ENCODE data around the gene KIAA0319L. TPM values are rescaled to one million over a fixed set of nuclear protein-coding genes. Genes with fewer than 3 reads are reported as not detected.

The KIAA0319L gene
- 10 to 100 TPM; 74.0 to 84.4 TPM for total RNA-seq
- long read RNA-seq, full-length matches to known transcripts = 3 of 42 reads
- long read RNA-seq, partial matches to known transcripts = 22 of 42 reads
- long read RNA-seq, other reads (novel, unspliced or antisense) = 17 of 42 reads

DNA sequence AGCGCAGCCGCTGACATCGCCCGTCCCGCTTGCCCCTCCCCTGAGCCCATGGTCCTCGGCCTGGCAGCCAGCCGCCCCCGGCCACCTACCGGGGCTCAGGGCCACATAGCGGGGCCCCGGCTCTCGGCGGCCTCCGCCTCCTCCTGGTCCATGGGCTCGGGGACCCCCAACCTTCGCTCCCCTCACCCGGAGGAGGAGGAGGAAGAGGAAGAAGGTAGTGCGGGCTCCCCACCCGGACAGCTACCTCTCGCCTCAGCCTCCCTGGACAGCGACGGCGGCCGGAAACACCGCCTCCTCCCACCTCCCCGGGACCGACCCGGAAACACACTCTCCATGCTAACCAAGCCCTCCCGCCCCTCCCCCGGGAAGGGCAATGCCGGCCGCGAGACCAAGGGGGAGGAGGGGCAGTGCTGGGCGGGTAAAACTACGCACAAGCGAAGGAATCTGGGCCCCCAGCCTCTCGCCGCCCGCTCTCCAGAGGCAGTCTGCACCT, at the start of gene KIAA0319L:
Gene KIAA0319L, minus strand, starts transcription at position 286 of the 493 bp plus-strand sequence. CDS start 2,912 bp downstream, outside the sequence.
- intact Hi-C loops (cut with DNase I, micrococcal nuclease) = no loop called here
- peak; percentile 90 to 91 for DNase-seq

DNA sequence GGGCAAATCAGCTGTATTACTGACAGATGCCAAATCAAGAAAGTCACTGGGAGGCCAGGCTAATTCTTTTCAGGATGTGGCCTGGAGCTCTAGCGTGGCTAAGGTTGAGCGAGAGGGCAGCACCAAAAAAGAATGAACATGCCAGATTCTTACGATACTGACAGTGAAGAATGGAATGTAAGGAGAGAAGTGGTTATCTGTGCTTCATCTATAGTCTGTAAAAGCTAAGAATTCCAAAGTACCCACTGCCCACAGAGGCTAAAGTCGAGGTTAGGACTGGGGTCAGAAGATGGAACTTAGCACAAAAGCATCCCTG, 48.6 kb upstream of the KIAA0319L start:
- DNase-seq (no peak), ATAC-seq (no peak)
- intact Hi-C loops (cut with DNase I, micrococcal nuclease) = no loop called here

More for the DNA sequence above, at the start of gene KIAA0319L:
- peak; percentile 88 for ATAC-seq

DNA sequence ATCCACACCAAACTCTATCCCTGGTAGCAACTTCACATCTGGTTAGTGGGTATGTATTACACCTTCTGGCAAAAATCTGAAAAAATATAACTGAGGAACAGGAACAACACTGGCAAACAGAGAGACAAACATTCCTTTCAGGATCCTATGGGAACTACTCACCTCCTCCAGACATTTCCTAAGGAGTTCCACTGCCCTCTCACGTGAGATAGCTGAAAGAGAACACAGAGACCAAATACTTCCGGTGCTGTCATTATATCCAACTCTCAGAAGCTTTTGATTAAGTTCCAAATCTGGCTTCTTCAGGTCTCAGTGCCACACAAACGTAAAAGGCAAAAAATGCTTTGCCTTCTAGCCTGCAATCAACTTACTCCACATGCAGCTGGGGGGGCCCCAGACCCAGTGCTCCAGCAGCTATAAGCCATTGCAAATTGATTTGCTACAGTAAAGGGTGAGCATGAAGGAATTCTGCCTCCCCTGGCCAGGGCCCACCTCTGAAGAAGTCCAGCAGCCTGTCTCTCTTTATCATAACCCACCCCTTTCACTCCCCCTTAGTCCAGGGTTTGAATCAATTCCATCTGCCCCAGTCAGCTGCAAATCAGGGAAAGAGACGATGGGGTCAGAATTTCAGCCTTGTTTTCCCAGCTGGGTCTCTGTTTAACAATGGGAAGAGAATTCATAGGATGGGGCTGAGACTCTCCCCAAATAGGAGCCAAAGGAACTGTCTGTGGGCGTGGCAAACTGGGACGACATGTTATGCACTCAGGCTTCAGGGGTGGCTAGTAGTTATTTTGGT, 48.1 kb upstream of the KIAA0319L start:
- intact Hi-C loops (cut with DNase I, micrococcal nuclease) = no loop called here
- ATAC-seq = no peak

DNA sequence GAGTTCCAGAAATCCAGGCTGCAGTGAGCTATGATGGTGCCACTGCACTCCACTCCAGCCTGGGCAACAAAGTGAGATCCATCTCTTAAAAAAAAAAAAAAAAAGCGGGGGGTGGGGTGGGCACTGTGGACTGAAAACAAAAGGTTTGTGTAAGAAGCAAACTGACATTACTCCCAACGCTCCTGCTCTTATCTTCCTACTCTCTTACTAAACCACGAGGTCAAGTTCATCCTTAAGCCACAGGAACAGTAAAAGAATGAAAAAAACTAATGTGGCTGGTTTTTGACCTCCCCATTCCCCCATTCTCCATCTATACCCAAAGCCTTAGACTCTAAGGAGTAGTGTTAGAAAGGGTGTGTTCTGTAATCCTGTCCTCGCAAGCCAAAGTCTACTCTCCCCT, 46.7 kb upstream of the KIAA0319L start:
- intact Hi-C loops (cut with DNase I, micrococcal nuclease) = no loop called here
- ATAC-seq = no peak
- no peak for DNase-seq

More for the DNA sequence above, 48.1 kb upstream of the KIAA0319L start:
- DNase-seq = no peak

DNA sequence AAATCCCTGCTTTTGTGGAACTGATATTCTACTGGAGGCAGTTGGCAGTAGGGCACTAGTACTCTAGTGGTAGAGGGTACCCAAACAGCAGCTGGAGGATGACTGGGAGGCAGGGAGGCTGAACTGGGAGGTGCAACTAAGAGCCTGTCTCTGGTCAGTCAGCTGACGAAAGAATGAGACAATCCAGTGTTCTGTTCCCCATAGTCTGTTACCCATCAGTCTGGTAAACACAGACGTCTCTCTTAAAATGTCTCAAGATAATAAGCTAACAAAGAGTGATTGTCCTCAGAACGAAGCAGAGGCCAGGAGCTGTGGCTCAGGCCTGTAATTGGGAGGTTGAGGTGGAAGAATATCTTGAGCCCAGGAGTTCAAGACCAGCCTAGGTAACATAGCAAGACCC, 46.3 kb upstream of the KIAA0319L start:
- DNase-seq = no peak
- intact Hi-C loops (cut with DNase I, micrococcal nuclease) = no loop called here
- ATAC-seq = no peak

DNA sequence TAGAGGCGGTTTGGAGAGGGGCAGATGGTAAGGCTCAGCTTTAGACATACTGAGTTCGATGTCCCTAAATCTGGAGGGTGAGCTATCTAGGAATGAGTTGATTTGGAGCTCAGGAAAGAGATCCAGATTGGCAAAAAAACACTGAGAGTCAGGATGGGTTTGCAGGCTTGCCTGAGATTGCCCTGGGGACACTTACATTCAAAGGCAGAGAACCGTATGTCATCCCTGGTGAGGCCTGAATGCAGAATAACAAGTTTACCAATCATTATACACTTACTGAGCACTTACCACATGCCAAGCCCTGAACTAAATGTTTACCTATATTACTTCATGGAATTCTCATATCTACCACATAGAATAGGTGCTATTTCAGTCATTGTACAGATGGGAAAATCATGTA, 43.4 kb upstream of the KIAA0319L start:
- intact Hi-C loops (cut with DNase I, micrococcal nuclease) = no loop called here
- DNase-seq (no peak), ATAC-seq (no peak)

DNA sequence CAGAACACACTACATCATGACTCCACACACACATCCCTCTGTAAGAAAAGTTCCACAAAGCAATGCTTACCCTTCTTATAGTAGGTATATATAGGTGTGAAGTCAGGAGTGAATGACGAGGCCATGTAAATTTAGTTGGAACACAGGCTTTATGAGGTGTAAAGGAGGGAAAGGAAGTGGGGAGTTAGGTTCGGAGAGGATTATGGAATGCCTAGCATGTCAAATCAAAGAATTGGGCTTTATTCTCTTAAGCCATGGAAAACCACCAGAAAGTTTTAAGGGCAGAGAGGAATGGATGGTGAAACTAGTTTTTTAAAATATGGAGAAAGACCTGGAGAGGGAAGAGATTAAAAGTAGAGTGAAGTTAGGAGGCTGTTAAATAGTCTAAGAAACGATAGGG, 42.2 kb upstream of the KIAA0319L start:
- ATAC-seq (no peak), DNase-seq (no peak)
- intact Hi-C loops (cut with DNase I, micrococcal nuclease) = no loop called here

DNA sequence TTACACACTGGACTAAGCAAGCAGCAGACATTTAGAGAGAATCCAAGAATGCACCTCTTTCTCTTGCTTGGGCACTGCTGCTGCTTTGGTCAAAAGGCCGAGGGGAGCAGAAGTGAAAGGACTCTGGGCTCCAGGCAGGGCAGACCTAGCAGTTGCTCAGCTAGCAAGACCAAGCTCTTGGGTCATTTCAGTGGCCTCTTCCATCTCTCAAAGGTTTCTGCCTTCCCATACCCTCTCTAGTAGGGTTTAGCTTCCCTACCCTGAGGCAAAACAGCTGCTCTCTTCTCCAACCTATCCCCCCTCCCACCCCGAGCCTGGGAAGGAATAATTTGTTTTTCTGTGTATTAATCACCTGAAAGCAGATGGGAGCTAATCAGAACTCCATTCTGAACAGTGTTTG, 41.7 kb upstream of the KIAA0319L start:
- intact Hi-C loops (cut with DNase I, micrococcal nuclease) = no loop called here
- DNase-seq (no peak), ATAC-seq (no peak)

DNA sequence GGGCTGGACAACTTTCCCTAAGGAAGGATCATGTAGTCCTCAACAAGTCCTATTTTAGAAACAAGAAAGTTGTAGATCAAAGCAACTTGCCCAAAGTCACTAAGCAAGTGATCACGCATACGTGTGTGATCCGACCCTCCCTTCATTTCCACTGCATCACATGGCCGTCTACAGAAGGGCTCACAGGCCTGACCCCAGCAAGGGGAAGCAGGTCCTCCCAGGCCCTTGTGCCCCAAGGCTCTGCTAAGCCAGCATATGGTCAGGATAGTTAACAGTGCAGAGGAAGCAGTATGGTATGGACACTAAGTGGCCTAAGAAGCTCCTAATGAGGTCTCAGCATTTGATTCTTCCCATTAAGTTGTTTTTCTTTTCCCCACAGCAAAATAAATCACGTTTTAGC, 40.7 kb upstream of the KIAA0319L start:
- DNase-seq (no peak), ATAC-seq (no peak)
- intact Hi-C loops (cut with DNase I, micrococcal nuclease) = no loop called here

DNA sequence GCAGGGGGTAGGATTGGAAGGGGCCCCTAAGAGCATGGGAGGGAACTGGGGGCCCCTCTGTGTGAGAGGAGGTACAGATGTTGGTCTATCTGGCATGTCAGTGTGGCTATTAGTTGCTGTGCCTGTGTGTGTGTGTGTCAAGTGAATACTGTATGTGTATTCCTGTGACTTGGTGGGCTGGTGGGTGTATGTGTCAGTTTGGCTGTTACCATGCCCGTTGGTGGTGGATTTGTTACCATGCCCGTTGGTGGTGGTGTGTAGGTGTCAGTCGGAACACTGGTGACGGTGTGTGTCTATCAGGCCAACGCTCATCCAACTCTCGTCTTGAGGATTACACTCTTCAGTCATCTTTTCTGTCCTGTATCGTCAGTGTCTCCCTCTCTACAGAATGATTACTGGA, 38.5 kb upstream of the KIAA0319L start:
- ATAC-seq (no peak), DNase-seq (no peak)
- intact Hi-C loops (cut with DNase I, micrococcal nuclease) = no loop called here

DNA sequence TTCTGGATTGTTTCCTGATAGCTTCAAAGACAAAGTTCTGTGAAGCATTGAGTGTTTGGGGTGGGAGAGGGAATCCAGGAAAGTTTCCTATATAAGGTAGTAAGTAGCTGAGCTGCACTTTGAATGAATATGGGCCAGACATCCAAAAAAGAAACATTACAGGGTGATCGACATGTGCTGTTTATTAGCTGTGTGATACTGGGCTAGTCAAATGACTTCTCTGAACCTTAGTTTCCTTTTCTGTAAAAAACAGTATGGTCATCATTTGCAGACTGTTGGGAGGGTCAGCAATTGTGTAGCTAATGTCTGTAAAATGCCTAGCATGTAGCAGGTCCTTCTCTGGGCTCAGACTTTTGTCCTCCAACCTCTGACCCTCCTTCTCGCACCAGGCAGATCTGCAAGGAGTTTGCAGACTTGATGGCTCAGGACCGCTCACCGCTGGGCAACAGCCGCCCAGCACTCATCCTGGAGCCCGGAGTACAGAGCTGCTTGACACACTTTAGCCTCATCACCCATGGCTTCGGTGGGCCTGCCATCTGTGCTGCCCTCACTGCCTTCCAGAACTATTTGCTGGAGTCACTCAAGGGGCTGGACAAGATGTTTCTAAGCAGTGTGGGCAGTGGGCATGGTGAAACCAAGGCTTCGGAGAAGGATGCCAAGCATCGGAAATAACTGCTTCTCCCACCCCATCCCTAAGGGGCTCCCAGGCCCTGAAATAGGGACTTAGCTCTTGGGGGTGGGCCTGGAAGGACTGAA, 37.0 kb upstream of the KIAA0319L start:
- intact Hi-C loops (cut with DNase I, micrococcal nuclease) = no loop called here
- ATAC-seq (no peak), DNase-seq (no peak)

DNA sequence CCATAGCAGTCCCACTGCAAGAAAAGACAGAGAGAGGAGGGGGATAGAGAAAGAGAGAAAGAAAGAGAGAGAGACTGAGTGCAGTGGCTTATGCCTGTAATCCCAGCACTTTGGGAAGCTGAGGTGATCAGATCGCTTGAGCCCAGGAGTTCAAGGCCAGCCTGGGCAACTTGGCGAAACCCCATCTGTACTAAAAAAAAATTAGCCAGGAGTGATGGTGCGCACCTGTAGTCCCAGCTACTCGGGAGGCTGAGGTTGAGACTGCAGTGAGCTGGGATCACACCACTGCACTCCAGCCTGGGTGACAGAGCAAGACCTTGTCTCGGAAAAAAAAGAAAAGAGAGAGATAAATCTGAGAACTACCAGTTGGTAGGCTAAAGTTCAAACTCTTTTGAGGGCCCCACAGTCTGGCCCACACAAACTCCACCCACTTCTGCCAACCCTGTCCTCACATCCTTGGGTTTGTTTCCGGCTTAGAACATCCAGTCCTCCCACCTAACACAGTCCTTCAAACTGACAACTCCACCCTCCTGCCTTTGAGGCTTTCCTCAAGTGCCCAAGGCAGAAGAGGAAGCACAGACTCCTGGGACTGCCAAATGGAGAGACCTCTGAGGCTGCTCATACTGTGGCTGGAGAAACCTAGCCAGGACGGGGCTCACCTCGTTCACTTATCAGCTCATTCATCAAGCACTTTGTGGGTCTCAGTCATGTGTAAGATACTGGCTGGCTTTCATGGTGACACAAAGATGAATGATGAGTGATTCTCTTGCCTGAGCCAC, 36.0 kb upstream of the KIAA0319L start:
- DNase-seq = no peak
- intact Hi-C loops (cut with DNase I, micrococcal nuclease) = no loop called here
- peak; percentile 39 for ATAC-seq

DNA sequence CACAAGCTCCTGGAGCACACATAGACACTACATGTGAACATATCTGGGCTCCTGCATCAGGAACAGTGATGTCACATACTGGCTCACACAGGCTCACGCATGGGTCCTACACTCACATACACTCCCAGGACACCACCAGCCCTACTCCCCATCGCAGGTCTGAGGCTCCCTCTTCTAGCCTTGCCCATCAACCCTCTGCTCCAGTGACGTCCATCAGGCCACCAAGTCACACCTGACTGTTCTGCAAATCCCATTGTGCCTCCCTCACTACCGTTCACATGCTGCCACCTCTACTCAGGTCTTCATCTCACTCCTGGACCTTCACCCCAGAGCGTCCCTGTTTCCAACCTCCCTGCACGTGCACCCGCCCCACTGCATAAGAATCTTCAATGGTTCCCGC, 34.0 kb upstream of the KIAA0319L start:
- intact Hi-C loops (cut with DNase I, micrococcal nuclease) = no loop called here
- ATAC-seq = no peak
- DNase-seq = no peak

DNA sequence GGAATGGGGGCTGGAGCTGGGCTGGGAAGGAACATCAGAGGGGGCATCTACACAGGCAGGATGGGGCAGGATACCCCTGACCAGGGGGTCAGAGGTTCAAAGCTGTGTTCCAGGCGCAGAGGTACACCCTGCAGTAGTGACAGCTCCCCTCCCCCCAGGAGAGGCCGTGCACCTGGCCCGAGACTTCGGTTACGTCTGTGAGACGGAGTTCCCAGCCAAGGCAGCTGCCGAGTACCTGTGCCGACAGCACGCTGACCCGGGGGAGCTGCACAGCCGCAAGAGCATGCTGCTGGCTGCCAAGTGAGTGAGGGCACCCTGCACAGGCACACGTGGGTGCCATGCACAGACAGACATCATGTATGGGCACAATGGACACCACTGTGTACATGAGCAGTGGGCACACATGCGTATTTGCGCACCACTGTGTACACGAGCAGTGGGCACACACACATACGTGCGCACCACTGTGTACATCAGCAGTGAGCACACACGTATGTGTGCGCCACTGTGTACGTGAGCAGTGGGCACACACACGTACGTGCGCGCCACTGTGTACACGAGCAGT, 33.4 kb upstream of the KIAA0319L start:
- intact Hi-C loops (cut with DNase I, micrococcal nuclease) = no loop called here
- ATAC-seq (no peak), DNase-seq (no peak)

DNA sequence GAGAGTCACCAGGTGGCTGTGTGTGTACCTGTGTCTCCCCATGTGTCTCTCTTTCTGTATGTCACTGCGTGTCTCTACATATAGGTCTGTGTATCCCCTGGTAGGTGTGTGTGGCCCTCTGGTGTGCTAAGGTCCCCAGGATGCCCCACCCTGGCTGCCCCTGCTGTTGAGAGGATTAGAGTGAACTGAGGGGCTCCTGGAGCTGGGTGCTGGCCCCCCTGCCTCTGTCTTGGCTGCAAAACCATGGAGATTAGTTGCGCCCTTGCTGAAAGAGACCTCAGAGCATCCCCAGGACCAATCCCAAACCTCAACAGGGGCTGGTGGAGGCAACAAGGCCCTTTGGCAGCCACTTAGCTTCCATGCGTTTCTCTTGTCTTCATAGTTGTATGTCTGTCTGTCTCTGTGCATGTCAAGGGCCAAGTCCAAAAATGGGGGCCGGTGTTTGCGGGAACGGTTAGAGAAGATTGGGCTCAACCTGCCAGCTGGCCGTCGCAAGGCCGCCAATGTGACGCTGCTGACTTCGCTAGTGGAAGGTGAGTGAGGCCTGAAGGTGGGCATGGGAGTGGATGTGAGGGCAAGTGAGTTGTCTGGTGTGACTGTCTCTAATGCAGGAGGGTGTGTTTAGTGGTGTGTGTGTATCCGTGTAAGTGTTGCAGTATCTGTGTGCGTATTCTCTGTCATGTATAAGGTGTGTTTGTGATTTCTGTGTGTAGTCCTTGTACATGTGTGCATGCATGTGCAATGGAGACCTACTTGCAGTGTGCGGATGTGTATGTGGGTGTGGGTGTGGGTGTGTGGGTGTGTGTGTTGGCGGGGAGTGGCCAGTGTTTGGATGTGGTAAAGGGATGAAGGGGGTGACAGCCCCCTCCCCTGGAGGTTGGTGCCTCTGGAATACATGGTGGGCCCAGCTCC, 32.6 kb upstream of the KIAA0319L start:
- DNase-seq (no peak), ATAC-seq (no peak)
- intact Hi-C loops (cut with DNase I, micrococcal nuclease) = no loop called here

DNA sequence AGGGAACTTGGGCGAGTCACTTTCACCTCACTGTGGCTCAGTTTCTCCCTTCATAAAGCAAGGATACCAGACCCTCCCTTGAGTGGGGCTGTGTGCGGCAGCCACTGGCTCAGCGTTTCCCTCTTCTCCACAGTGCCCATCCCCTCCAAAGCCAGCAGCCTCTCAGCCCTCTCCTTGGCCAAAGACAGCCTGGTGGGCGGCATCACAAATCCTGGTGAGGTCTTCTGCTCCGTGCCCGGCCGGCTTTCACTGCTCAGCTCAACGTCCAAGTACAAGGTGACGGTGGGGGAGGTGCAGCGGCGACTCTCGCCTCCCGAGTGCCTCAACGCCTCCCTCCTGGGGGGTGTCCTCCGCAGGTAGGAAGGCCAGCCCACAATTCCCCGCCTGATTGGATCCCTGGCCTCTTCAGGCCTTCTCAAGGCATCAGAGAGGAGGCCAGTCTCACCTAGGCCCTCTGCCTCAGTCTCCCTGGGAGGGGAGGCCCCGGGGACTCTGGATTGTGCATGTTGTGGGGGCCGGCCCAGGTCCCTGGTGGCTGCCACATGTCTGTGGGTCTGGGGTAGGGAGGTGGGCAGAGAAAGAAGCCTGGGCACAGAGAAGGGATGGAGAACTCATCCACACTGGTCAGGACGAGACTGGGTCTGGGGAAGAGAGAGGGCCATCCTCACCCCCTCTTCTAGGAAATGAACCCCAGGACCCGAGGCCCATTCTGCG, 31.2 kb upstream of the KIAA0319L start:
- intact Hi-C loops (cut with DNase I, micrococcal nuclease) = no loop called here
- ATAC-seq (no peak), DNase-seq (no peak)

DNA sequence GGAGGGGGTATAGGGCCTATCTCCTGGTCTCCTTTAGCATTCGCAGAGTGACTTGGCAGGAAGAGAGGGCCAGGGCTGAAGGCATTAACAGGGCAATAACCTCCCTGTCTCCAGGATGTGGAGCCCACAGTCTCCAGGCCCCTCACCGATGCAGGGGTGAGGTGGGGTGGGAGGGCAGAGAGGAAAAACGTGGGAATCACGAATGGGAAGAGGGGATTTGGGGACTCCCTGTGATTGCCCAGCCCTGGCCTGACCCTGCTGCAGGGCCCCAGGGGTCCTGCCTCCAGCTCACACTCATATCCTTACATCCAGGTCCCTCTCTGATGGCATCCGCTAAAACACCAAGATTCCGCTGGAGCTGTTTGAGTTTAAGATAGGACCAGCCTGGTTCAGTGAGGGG, 30.5 kb upstream of the KIAA0319L start:
- intact Hi-C loops (cut with DNase I, micrococcal nuclease) = no loop called here
- DNase-seq = no peak
- no peak for ATAC-seq
